ENCODE data around the gene TGFBI.
"Not testable (repeated sequence)": the region's sequence is repeated elsewhere in the genome, so short reads cannot be mapped to it uniquely, and the experiment has no call there.

Gene TGFBI

DNA sequence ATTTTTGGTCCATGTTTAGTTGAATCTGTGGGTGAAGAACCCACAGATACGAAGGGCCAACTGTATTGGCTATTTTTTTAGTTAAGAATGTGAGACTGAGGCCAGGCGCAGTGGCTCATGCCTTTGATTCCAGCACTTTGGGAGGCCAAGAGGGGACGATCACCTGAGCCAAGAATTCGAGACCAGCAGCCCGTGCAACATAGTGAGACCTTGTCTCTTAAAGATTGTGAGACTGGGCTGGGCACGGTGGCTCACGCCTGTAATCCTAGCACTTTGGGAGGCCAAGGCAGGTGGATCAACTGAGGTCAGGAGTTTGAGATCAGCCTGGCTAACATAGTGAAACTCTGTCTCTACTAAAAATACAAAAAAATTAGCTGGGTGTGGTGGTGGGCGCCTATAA lies 16.2 kb downstream of the TGFBI start:
- DNase-seq (ENCODE audit: low read depth): not testable (repeated sequence)

DNA sequence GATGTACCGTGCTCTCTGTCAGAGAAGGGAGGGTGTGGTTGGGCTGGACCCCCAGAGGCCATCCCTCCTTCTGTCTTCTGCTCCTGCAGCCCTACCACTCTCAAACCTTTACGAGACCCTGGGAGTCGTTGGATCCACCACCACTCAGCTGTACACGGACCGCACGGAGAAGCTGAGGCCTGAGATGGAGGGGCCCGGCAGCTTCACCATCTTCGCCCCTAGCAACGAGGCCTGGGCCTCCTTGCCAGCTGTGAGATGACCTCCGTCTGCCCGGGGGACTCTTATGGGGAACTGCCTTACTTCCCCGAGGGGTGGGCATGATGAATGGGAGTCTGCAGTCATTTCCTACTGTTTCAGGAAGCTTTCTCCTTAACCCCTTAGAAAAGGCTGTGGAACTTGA lies 17.5 kb downstream of the TGFBI start:
- no peak for DNase-seq (ENCODE audit: low read depth)

DNA sequence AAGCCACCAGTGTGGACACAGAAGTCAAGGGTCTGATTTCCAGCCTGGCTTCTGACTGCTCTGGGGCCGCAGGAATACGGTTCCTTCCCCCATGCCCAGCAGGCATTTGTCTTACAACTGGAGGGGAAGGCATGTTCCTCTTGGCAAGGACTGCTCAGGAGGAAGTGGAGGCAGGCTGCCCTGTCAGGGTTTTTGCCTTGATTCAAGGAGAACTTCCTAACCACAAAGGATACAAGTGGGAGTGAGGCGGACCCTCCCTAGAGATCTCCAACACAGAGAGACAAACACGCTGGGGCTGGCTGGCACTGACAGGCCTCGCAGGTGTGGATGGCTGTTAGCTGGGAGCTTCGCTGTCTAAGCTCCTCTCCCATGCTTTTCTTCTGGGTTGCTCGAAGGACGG lies 19.1 kb downstream of the TGFBI start:
- DNase-seq (ENCODE audit: low read depth): no peak

DNA sequence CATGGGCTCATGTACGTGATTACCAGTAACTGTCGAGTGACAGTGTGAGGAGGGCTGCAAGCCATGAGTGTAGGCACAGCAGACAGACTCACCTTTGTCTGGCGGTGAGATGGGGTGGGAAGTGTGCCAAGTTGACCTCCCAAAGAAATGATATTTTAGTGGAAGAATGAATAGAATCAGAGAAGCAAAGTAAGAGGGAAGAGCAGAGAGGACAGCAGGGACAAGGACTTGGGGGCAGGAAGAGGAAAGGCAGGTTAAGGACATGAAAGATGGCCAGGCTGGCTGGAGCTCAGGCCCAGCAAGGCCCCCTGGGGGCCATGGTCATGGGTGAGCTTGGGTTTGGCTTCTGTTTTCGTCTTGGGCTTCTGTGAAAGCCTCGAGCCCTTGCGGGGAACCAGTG lies 20.2 kb downstream of the TGFBI start:
- DNase-seq (ENCODE audit: low read depth): no peak

DNA sequence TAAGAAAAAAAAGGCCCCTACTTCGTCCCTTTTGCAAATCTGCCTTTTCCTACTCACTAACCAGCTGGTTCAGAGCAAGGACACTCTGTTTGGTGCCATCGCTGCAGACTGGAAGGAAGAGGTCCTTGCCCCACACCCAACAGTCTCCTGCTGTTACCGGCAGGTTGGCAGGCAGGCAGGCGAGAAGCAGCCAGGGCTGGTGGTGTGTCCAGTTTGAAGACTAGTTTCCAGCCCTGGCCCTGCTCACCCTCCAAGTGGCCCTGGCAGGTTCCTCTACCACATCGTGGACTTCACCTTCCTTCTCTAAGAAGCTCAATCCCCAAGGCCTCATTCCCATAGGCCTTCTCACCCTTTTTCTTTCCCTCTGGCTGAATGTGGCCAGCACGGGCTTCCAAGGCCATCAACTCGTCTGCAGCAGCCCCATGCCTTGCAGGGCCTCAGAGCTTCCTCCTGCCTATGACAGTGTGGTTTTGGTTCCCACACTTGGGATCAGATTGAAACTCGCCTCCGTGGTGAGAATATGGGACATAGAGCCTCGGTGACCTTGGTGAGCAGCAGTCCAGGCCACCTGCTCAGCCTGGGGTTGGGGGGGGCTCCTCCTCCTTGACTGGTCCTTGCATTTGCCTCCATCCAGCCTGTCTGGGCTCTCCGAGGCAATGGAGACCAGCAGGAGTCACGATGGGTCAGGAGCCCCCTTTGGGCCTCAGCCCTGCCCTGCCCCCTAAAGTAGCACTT lies 22.9 kb downstream of the TGFBI start:
- no peak for DNase-seq (ENCODE audit: low read depth)

DNA sequence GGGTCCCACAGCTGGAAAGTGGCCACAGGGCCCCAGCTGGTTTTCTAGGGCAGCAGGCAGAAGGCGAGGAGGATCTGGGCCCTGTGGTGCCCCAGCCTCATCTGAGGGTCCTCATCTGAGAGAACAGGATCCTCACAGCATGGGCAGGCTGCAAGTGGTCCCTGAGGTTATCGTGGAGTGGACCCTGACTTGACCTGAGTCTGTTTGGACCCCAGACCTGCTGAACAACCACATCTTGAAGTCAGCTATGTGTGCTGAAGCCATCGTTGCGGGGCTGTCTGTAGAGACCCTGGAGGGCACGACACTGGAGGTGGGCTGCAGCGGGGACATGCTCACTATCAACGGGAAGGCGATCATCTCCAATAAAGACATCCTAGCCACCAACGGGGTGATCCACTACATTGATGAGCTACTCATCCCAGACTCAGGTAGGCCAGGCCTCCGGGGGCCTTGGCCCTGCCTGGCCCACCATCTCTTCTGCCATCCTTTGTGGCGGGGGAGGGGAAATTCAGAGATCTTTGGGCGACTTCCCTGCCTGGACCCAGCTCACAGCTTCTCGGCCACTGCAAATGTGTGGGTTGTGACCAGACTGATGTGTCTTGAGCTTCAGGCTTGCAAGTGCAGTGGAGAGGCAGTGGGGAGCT lies 24.0 kb downstream of the TGFBI start:
- no peak for DNase-seq (ENCODE audit: low read depth)

DNA sequence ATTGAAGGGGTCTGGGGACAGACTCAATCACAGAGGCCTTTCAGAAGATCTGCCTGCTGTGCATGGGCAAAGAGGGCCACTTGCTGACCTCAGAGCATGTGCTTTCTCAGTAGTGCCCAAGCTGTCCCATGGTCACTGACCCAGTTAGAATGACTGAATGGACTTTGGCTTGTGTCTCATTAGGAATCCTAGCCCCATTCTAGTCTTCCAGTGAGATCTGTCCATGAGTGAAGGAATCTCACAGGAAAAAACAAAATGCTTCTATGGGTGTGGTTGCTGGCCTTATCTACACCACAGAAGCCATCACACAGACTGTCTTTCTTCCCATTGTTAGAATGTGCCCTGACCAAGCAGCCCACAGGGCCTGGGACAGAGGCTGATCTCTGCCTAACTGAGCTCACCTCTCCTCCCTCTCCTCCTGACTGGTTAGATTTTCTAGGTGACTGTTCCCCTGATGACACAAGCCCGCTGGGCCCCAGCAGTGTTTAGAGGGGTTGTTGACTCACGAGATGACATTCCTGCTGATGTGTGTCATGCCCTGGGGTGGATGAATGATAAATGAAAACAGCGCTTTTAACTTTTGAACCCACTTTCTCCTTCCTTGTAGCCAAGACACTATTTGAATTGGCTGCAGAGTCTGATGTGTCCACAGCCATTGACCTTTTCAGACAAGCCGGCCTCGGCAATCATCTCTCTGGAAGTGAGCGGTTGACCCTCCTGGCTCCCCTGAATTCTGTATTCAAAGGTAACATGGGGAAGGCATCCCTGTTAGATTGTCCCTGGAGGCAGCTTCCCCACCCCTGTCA lies 24.8 kb downstream of the TGFBI start:
- peak; percentile 86 for DNase-seq (ENCODE audit: low read depth)

DNA sequence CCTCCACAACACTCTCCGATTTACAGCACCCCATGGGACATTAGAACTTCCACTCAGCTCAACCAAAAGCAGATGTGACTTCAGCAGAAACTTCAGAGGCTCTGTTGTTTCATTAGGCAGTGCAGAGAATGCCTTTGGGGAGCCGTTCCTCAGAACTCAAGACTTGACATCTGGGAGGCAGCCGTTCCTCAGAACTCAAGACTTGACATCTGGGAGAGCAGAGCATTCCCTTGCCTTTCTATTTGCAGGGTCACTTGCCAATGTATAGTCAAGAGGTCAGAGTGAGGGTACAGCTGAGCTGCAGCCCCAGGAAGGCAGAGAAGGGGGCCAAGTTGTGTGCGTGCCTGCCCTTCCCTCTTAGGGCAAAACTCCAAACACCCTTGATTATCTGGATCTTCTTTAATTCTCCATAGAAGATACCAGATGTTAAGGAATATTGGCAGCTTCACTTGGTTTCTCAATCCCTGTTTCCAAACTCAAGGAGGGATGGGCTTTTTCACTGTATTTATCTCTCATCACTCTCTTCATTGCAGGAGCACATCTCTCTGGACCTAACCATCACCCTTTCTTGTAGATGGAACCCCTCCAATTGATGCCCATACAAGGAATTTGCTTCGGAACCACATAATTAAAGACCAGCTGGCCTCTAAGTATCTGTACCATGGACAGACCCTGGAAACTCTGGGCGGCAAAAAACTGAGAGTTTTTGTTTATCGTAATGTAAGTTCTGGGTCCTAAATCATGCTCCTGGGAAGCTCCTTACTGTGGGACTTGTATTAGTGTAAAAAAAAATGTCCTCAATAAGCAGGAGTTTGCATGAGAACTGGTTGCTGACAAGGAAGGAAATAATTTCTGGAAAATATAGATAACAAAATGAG lies 25.6 kb downstream of the TGFBI start:
- peak; percentile 81 for DNase-seq (ENCODE audit: low read depth)

DNA sequence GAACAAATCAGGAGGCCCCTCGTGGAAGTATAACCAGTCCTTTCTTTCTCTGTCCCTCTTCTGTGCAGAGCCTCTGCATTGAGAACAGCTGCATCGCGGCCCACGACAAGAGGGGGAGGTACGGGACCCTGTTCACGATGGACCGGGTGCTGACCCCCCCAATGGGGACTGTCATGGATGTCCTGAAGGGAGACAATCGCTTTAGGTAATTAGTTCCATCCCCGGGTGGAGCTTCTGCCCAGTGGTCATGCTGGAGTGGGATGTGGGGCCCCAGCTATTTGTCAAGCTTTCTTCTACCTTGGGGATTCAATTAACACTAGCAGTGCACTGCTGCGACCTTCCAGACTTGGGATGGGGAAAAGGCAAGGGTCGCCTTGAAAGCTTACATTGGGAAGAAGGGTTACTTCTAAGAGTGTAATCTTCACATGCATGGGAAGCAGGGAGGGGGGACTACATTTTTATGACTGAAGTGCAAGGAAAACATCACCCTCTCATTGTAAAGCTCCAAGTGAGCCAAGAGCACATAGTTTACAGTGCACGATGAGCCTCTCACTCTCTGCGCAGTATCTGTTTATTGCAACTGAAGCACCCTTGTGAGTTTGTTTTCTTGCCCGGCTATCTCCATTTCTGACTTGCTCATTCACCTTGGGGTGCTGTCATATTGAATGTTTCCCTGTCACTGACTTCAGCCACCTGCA lies 27.0 kb downstream of the TGFBI start:
- no peak for DNase-seq (ENCODE audit: low read depth)

DNA sequence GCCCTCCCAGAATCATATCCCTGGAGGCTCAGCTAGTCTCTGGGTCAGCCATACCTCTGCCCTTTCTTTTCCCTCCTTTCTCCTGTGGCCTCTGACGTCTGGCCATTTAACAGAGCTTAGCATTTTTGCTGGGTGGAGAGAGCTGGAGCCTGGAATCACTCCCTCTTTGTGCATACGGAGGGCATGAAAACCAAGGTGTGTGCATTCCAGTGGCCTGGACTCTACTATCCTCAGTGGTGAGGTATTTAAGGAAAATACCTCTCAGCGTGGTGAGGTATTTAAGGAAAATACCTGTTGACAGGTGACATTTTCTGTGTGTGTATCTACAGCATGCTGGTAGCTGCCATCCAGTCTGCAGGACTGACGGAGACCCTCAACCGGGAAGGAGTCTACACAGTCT lies 27.5 kb downstream of the TGFBI start:
- DNase-seq (ENCODE audit: low read depth): no peak

DNA sequence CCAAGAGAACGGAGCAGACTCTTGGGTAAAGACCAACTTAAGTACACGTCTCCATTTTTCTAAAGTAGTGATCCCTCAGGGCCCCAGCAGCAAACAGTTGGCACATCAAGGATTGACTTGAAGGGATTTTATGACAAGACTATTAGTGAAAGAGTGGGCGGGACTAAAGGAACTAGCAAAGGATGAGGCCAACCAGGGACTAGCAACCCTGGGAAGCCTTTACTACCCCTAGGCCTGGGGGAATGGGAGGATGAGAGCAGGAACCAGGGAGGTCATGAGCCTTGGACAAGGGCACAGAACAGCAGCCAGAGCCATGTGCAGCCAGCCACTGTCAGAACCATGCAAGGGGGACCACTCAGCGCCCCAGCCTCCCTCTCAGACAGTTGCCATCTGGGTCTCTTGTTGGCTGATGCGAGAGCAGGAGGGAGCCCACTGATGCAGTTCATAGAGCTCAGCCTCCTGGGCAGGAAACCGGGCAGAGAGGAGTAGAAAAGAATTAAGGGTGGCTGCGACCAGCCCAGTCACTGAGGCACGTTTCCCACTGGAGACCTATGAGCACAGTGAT lies 28.1 kb downstream of the TGFBI start:
- DNase-seq (ENCODE audit: low read depth): no peak

DNA sequence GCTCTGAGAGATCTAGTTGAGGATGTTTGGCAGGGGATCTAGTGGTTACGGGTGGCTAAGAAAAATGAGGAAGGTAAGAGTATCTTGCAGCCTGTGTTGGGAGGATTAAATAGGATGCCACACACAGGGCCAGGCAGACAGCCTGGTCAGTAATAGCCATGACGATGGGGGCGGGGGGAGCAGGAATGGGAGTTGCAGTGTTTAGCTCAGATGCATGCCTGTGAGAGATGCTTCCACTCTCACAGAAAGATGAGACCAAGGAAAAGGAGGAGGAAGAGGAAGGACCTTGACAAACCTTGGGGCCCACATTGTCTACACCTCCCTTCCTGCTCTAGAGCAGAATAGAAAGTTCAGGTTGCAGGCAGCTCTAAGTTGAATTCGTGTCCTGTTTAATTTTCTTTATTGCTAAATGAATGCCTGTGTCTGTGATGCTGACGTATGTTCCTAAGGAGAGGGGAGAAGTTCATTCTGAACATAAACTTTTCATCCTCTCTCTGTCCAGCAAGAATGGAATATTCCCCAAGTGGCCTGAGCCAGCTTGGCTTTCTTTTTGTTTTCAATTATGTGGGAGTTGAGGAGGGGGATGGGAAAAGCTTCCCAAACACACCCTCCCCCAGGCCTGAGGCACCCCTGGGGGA lies 28.7 kb downstream of the TGFBI start:
- DNase-seq (ENCODE audit: low read depth): peak; percentile 23

DNA sequence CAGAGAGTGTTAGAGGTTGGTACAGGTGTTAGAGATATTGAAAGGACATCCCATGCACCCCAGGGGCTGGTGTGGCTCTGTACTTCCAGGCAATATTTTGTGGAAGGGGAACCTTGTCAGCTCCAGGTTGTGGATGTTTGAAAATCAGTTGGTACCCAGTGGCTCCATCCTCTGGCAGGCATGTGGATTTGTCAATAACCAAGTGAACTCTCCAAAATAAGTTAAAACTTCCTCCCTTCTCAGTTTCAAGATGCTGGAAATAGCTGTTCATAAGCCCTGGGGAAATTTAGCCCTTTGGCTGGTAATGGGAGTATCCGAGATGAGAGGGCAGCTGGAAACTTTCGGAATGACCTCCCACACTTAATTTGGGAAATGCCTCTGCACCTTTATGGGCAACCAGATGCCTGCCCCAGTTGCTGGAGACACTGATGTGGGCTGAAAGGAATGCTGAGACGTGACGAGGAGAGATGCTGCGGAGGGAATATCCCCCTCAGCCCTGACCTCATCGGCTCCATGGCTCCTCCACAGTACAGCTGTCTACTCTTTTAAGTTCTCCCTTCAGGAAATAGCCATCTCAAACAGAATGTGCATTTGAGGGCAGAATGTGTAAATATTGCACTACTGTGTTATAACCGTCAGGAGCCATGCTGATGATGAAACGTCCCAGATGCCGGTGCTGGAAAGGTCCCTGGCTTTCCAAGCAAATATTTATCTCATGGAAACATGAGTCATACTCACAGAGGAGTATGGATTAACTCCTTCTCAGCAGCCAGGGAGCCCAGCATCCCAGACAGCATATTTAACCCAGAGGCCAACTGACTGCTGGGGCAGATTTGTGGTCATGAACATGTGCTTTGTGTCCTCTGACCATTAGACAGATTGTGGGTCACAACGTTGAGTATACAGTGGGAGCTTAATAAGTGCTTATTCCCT lies 29.5 kb downstream of the TGFBI start:
- peak; percentile 94 for DNase-seq (ENCODE audit: low read depth)

DNA sequence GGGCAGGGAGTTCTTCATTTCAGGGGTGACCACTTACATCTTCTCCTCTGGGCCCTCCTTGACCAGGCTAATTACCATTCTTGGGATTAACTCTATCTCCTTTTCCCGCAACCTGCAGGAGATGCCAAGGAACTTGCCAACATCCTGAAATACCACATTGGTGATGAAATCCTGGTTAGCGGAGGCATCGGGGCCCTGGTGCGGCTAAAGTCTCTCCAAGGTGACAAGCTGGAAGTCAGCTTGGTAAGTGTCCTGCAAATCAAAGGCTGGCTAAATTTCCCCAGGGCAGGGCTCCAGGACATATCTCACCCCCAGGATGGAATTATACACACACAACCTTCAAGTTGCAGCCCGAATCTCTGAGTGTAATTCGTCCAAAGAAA lies 30.2 kb downstream of the TGFBI start:
- DNase-seq (ENCODE audit: low read depth): no peak

DNA sequence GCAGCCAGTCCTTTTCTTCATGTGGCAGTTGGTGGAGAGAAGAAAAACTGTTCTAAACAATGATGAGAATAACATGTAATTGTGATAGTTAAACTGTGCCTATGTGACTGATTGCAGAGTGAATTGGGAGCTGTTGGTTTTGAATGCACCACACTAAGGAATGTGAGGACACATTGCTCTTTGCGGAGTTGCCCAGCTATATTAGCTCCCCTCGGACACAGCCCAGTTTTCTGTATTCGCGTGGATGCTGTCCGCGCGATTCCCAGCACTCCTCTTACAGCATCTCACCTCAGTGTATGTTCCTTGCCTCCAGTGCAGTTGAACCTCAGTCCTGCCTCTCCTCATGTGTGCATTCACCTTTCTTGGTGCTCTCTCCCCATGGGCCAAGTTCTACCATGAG lies 32.2 kb downstream of the TGFBI start:
- DNase-seq (ENCODE audit: low read depth): no peak

DNA sequence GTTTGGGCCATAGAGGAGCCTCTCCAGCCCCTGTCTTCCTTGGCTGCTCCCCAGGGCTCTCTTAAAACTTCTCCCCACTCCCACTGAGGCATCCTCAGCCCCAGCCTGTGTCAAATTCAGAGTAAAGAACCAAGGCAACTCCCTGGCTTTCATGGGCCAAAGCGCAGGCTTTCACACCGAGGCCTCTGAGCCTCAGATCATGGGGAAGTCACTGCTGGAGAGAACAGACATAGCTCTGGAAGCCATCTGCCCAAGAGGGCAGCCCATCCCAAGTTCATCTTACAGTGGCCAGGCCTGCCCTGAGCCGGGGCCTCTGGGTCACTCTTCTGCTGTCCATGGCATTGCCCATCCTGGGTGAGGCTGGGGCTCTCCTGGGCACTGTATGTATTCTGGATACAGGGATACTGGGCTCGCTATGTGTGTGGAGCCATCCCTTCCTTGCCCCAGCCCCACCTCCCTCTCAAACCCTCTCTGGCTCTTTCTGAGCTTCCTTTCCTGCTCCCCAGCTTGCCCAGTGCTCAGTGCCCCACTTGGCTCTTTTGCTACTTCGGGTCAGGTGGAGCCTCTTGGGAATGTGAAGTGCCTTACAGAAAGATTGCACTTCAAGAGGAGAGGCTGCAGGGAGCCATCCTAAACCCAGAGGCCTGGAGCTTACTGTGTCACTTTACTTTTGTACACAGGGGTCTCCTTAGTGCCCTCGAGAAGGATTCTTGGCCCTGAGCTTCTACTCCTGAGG lies 33.0 kb downstream of the TGFBI start:
- DNase-seq (ENCODE audit: low read depth): no peak

DNA sequence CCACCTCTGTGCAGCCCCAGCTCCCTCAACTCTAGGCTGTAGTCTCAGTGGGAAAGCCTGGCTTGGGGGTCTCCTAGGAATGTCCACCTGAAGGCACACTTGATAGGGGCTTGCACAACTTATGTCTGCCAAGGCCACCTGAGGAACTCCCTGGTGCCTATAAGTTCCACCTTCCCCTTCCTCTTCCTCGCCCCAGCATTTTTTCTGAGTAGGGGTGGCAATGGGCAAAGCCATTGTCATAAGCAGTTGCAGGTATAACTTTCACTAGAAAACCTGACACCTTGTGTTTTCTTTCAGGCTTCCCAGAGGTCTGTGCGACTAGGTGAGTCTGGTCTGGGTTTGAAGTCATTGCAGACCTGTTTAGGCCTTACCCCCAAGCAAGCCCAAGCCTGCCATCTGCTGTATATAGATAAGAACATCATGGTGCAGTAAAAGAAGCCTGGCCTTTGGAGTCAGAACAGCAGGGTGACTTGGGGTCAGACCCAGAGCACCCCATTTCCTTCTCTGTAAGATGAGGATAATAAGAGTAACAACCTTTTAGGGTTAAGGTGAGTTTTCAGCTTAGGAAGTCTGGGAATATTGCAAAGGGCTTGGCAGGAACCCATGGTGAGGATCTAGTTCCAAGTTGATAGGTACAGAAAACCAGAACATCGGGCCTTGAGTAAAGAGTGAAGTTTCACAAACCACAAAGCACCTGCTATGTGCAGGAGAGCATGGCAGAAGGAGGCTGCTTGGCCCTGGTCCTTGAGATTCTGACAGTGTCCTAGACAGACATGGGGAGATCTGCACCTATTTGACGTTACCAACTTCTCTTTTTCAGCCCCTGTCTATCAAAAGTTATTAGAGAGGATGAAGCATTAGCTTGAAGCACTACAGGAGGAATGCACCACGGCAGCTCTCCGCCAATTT lies 33.8 kb downstream of the TGFBI start:
- peak; percentile 50 for DNase-seq (ENCODE audit: low read depth)
